Measurements from ENCODE around the gene GPATCH1.
"Not testable (repeated sequence)": the region's sequence is repeated elsewhere in the genome, so short reads cannot be mapped to it uniquely, and the experiment has no call there.

Gene GPATCH1

GRCh38 chr19:33080761-33081681 is at the start of gene GPATCH1:
GPATCH1 (plus strand) TSS chr19:33081181; CDS start chr19:33081194, 13 bp downstream.
- DNase-seq = peak; percentile 71

GRCh38 chr19:33032218-33032781 is 48.7 kb upstream of the GPATCH1 start:
- DNase-seq = no peak

GRCh38 chr19:33035461-33035860 is 45.5 kb upstream of the GPATCH1 start:
- DNase-seq = no peak

GRCh38 chr19:33036370-33037167 is 44.4 kb upstream of the GPATCH1 start:
- DNase-seq = not testable (repeated sequence)

GRCh38 chr19:33037168-33038025 is 43.6 kb upstream of the GPATCH1 start:
- not testable (repeated sequence) for DNase-seq

- no peak for DNase-seq
Observed at GRCh38 chr19:33039108-33039599, 41.8 kb upstream of the GPATCH1 start.

GRCh38 chr19:33039815-33040214 is 41.2 kb upstream of the GPATCH1 start:
- DNase-seq = no peak

GRCh38 chr19:33040994-33041827 is 39.8 kb upstream of the GPATCH1 start:
- no peak for DNase-seq

GRCh38 chr19:33041828-33042160 is 39.2 kb upstream of the GPATCH1 start:
- DNase-seq = not testable (repeated sequence)

GRCh38 chr19:33047422-33047821 is 33.6 kb upstream of the GPATCH1 start:
- no peak for DNase-seq

- DNase-seq = no peak
Observed at GRCh38 chr19:33048806-33049676, 31.9 kb upstream of the GPATCH1 start.

GRCh38 chr19:33050110-33050509 is 30.9 kb upstream of the GPATCH1 start:
- no peak for DNase-seq

- DNase-seq = no peak
Observed at GRCh38 chr19:33052352-33052972, 28.5 kb upstream of the GPATCH1 start.

- no peak for DNase-seq
Observed at GRCh38 chr19:33054623-33055022, 26.4 kb upstream of the GPATCH1 start.

- no peak for DNase-seq
Observed at GRCh38 chr19:33055718-33056117, 25.3 kb upstream of the GPATCH1 start.

GRCh38 chr19:33060586-33060985 is 20.4 kb upstream of the GPATCH1 start:
- no peak for DNase-seq

GRCh38 chr19:33062902-33063301 is 18.1 kb upstream of the GPATCH1 start:
- no peak for DNase-seq

GRCh38 chr19:33063356-33063752 is 17.6 kb upstream of the GPATCH1 start:
- DNase-seq = no peak

GRCh38 chr19:33063753-33064457 is 17.1 kb upstream of the GPATCH1 start:
- DNase-seq = no peak
